ENCODE measurements around the gene SCN7A.

The SCN7A gene

GRCh38 chr2:166376488-166376828 lies 117.6 kb downstream of the SCN7A start:
- no peak for DNase-seq (ENCODE audit: extremely low spot score)
- CTCF ChIA-PET: no interaction called here
- TF ChIP-seq, protein P1, sequence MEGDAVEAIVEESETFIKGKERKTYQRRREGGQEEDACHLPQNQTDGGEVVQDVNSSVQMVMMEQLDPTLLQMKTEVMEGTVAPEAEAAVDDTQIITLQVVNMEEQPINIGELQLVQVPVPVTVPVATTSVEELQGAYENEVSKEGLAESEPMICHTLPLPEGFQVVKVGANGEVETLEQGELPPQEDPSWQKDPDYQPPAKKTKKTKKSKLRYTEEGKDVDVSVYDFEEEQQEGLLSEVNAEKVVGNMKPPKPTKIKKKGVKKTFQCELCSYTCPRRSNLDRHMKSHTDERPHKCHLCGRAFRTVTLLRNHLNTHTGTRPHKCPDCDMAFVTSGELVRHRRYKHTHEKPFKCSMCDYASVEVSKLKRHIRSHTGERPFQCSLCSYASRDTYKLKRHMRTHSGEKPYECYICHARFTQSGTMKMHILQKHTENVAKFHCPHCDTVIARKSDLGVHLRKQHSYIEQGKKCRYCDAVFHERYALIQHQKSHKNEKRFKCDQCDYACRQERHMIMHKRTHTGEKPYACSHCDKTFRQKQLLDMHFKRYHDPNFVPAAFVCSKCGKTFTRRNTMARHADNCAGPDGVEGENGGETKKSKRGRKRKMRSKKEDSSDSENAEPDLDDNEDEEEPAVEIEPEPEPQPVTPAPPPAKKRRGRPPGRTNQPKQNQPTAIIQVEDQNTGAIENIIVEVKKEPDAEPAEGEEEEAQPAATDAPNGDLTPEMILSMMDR (IDR thresholded peaks at IDR 0.05; ENCODE audit: control extremely low read depth, extremely low read depth, low read depth, missing control alignments): no peak
- POLR2A ChIA-PET: no interaction called here

DNA sequence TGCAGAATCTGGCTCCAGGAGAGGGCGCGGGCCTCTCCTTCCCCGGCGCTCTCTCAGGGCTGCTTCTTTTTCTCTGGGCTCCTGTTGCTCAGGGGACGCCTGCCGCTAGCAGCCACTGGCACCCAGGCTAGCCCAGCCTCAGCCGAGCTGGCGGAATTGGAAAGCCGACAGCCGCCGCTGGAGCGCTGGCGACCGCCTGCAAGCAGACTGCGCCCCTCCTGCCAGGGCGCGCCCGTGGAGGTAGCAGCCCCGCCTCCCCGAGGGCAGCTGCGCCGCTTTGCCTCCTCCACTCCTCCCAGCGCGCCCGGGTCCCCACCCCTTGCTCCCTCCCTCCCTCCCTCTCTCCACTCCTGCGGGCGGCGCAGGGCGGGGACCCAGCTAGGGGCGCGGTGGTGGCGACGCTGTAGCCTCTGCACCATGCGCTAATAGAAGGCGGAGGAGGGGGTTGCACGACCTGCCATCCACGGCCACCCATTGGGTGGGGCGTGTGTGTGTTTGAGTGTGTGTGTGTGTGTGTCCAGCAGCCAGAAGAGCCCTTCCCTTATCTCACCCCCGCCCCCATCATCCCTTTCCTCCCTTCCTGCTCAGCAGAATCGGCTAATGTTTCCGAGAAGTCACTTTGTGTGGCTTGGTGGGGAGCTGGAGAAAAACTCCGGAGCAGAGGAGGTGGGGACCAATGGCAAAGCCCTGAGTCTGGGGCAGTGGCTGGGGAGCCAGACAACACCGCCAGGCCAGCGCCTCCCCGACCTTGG lies 118.1 kb downstream of the SCN7A start, which contains the start of gene SCN9A:
Gene SCN9A (minus strand): TSS at position 209 of the 752 bp plus-strand sequence. CDS start 64,188 bp downstream, outside the sequence.
- ChIA-PET POLR2A (no interaction called here), CTCF (interaction anchor here (2.1 kb wide), 1 partner anchor 16 kb away, joined by 7 read pairs; no protein-coding TSS in a partner anchor)
- TF ChIP-seq, protein P1 (IDR thresholded peaks at IDR 0.05; ENCODE audit: control extremely low read depth, extremely low read depth, low read depth, missing control alignments): no peak
- peak; percentile 15 for DNase-seq (ENCODE audit: extremely low spot score)

- TF ChIP-seq, protein P1 (IDR thresholded peaks at IDR 0.05; ENCODE audit: control extremely low read depth, extremely low read depth, low read depth, missing control alignments): no peak
- ChIA-PET POLR2A (no interaction called here), CTCF (interaction anchor here (2.1 kb wide), 1 partner anchor 15 kb away, joined by 7 read pairs; no protein-coding TSS in a partner anchor)
- DNase-seq (ENCODE audit: extremely low spot score): no peak
These were observed 118.8 kb downstream of the SCN7A start for GRCh38 chr2:166375195-166375735.

DNA sequence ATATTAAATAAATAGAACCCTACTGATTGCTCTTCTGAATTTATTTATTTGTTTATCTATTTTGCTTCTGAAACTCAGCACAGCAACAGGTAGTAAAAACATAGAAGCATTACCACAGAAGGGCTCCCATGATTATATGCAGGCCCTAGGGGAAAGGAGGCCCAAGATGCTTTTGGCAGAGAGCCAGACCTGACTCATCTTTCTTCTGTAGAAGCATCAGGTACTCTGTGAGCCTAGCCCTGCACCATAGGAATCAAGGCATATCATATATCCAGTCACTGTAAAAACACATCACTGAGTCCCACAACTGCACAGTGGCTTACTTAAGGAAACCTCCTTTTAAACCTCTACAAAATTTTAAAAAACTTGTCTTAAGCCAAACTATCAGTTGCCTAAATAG lies 120.1 kb downstream of the SCN7A start:
- TF ChIP-seq, protein P1 (IDR thresholded peaks at IDR 0.05; ENCODE audit: control extremely low read depth, extremely low read depth, low read depth, missing control alignments): no peak
- CTCF ChIA-PET: interaction anchor here (2.1 kb wide), 1 partner anchor 14 kb away, joined by 7 read pairs; no protein-coding TSS in a partner anchor
- POLR2A ChIA-PET: no interaction called here
- no peak for DNase-seq (ENCODE audit: extremely low spot score)

GRCh38 chr2:166373539-166373938 lies 120.5 kb downstream of the SCN7A start:
- no peak for DNase-seq (ENCODE audit: extremely low spot score)
- TF ChIP-seq, protein P1 (IDR thresholded peaks at IDR 0.05; ENCODE audit: control extremely low read depth, extremely low read depth, low read depth, missing control alignments): no peak
- POLR2A ChIA-PET: no interaction called here
- CTCF ChIA-PET: no interaction called here

- ChIA-PET POLR2A (no interaction called here), CTCF (no interaction called here)
- DNase-seq (ENCODE audit: extremely low spot score): no peak
- TF ChIP-seq, protein P1 (IDR thresholded peaks at IDR 0.05; ENCODE audit: control extremely low read depth, extremely low read depth, low read depth, missing control alignments): no peak
These were observed 120.9 kb downstream of the SCN7A start for GRCh38 chr2:166373105-166373504.

Measured in GM10248 (cell line).